PFSK-1 (cell line): ENCODE data around the gene PLCL2.

Experiments
- FOXP2 ChIP-seq: optimal IDR thresholded peaks from 2 replicates; pipeline ENCODE3; 2011; ENCODE audit warnings: borderline replicate concordance, control low read depth, inconsistent platforms; ENCODE audit not compliant: insufficient read depth; ENCODE audit errors: extremely low read length, extremely low read depth
- POLR2AphosphoS5 ChIP-seq: IDR thresholded peaks from 2 replicates; pipeline ENCODE4 v1.6.1; 2012; ENCODE audit warnings: low read depth, mild to moderate bottlenecking, control low read depth, low read length, moderate library complexity
- SIN3A ChIP-seq: IDR thresholded peaks from 2 replicates; pipeline ENCODE4 v1.6.1; 2012; ENCODE audit warnings: mild to moderate bottlenecking, low read length, moderate library complexity, borderline replicate concordance; ENCODE audit not compliant: insufficient read depth
- TAF1 ChIP-seq: IDR thresholded peaks from 2 replicates; pipeline ENCODE4 v1.6.1; 2012; ENCODE audit warnings: low read length, control low read depth, borderline replicate concordance; ENCODE audit not compliant: insufficient read depth
- TF ChIP-seq, protein P1 (sequence below), 2 experiments: IDR thresholded peaks; 2 replicates each; pipeline versions ENCODE4 v1.6.1 to v1.8.0; 2011 to 2012; ENCODE audit warnings: low read depth in 2 of 2, low read length in 2 of 2, control low read depth in 1 of 2, inconsistent platforms in 1 of 2, mild to moderate bottlenecking in 1 of 2, moderate library complexity in 1 of 2; ENCODE audit not compliant: insufficient read depth in 1 of 2

The PLCL2 gene

DNA sequence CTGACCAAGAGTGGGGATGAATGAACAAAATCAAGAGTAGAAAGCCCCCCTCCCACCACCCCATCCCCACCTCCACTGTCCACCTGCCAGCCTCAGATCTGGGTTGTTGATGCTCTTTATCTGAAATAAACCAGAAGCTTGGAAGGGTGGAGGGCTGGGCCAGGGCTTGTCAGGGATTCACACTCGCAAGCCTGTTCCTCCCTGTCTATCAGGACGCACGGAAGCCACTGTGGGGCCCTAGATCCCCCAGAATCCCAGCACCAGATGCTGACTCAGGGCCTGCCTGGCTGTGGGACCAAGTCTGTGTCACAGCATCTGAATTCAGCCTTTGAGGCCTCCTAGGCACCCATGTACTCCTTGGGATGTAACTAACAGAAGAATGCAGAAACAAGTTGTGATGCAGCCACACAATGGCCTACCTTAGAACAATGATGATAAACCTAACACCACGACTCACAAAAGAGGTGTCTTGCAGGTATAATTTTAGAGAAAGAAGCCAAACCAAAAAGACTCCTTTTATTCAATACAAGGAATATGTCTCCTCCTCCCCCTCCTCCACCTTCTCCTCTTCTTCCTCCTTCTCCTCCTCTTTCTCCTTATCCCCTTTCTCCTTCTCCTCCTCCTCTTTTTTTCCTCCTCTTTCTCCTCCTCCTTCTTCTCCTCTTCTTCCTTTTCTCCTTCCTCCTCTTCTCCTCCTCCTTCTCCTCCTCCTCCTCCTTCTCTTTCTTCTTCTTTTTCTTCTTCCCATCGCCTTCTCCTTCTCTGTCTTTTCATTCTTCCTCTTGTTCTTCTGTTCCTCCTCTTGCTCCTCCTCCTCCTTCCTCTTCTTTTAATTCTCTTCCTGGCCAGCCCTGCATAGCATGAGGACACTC is 234.7 kb downstream of the PLCL2 start:
- TF ChIP-seq TAF1, result no peak
- TF ChIP-seq, protein P1, sequence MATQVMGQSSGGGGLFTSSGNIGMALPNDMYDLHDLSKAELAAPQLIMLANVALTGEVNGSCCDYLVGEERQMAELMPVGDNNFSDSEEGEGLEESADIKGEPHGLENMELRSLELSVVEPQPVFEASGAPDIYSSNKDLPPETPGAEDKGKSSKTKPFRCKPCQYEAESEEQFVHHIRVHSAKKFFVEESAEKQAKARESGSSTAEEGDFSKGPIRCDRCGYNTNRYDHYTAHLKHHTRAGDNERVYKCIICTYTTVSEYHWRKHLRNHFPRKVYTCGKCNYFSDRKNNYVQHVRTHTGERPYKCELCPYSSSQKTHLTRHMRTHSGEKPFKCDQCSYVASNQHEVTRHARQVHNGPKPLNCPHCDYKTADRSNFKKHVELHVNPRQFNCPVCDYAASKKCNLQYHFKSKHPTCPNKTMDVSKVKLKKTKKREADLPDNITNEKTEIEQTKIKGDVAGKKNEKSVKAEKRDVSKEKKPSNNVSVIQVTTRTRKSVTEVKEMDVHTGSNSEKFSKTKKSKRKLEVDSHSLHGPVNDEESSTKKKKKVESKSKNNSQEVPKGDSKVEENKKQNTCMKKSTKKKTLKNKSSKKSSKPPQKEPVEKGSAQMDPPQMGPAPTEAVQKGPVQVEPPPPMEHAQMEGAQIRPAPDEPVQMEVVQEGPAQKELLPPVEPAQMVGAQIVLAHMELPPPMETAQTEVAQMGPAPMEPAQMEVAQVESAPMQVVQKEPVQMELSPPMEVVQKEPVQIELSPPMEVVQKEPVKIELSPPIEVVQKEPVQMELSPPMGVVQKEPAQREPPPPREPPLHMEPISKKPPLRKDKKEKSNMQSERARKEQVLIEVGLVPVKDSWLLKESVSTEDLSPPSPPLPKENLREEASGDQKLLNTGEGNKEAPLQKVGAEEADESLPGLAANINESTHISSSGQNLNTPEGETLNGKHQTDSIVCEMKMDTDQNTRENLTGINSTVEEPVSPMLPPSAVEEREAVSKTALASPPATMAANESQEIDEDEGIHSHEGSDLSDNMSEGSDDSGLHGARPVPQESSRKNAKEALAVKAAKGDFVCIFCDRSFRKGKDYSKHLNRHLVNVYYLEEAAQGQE (IDR thresholded peaks at IDR 0.05; ENCODE audit: insufficient read depth in 1 of 2, low read depth in 2 of 2, low read length in 2 of 2), result no peak
- no peak for TF ChIP-seq POLR2AphosphoS5
- TF ChIP-seq SIN3A, result no peak
- TF ChIP-seq FOXP2, result no peak

GRCh38 chr3:17120115-17120514 is 235.4 kb downstream of the PLCL2 start:
- no peak for TF ChIP-seq FOXP2
- no peak for TF ChIP-seq SIN3A
- no peak for TF ChIP-seq TAF1
- no peak for TF ChIP-seq POLR2AphosphoS5
- TF ChIP-seq, protein P1 (IDR thresholded peaks at IDR 0.05; ENCODE audit: insufficient read depth in 1 of 2, low read depth in 2 of 2, low read length in 2 of 2), result no peak

DNA sequence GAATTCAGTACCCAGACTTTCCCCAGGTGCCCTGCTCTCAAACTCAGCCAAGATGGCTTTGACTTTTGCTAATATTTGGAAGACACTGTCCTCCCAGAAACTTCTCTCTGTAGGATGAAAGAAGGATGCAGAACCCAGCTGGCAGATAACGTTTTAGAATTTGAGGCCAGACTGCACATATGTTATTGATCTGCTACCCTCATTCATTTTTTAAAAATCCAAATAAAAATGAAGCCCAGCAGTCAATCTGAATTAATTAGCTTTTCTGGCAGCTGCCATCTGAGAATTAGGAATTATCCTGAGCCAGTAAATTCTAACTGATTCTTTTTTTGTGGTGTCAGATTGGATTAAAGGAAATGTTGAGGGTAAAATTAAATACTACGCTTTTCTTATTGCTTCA is 236.6 kb downstream of the PLCL2 start:
- TF ChIP-seq, protein P1 (IDR thresholded peaks at IDR 0.05; ENCODE audit: insufficient read depth in 1 of 2, low read depth in 2 of 2, low read length in 2 of 2), result no peak
- TF ChIP-seq FOXP2 (no peak), SIN3A (no peak), POLR2AphosphoS5 (no peak), TAF1 (no peak)

GRCh38 chr3:17122758-17123157 is 238.0 kb downstream of the PLCL2 start:
- no peak for TF ChIP-seq TAF1
- no peak for TF ChIP-seq FOXP2
- no peak for TF ChIP-seq POLR2AphosphoS5
- TF ChIP-seq, protein P1 (IDR thresholded peaks at IDR 0.05; ENCODE audit: insufficient read depth in 1 of 2, low read depth in 2 of 2, low read length in 2 of 2), result no peak
- TF ChIP-seq SIN3A, result no peak
